ENCODE results near the gene PLXNA4. TPM values are rescaled to one million over a fixed set of nuclear protein-coding genes. Genes with fewer than 3 reads are reported as not detected.

The PLXNA4 gene
- total RNA-seq, 1 donor from 2014 or later, result 0.38 TPM

DNA sequence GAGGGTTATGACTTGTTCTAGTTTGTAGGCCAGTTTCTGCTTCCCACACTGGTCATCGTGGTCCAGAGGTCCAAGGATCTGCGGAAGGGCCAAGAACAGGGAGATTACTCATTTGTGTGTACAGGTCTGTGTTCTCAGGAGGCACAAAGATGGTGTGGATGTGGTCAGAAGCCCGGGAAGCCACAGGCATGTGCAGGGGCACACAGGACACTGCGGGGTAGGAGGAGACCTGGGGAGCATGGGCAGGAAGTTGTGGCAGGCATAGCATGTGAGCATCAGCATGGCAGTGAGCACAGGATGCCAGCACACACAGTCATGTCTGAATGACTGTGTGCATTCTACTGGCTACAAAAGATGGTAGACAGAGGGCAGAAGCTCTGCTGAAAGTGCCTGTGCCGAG, 445.8 kb downstream of the PLXNA4 start:
- TF ChIP-seq, protein P1, sequence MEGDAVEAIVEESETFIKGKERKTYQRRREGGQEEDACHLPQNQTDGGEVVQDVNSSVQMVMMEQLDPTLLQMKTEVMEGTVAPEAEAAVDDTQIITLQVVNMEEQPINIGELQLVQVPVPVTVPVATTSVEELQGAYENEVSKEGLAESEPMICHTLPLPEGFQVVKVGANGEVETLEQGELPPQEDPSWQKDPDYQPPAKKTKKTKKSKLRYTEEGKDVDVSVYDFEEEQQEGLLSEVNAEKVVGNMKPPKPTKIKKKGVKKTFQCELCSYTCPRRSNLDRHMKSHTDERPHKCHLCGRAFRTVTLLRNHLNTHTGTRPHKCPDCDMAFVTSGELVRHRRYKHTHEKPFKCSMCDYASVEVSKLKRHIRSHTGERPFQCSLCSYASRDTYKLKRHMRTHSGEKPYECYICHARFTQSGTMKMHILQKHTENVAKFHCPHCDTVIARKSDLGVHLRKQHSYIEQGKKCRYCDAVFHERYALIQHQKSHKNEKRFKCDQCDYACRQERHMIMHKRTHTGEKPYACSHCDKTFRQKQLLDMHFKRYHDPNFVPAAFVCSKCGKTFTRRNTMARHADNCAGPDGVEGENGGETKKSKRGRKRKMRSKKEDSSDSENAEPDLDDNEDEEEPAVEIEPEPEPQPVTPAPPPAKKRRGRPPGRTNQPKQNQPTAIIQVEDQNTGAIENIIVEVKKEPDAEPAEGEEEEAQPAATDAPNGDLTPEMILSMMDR (IDR thresholded peaks at IDR 0.05; ENCODE audit: unreplicated experiment), result no peak
- Mint-ChIP-seq H3K27ac (no peak overlapping the region), H3K4me3 (ENCODE audit: low read depth) (no peak overlapping the region), H3K4me1 (ENCODE audit: low read depth) (no peaks in the 10 kb centered on the region), H3K9me3 (ENCODE audit: low read depth) (no peaks in the 10 kb centered on the region), H3K36me3 (ENCODE audit: insufficient read depth) (no peaks in the 10 kb centered on the region), H3K27me3 (peaks cover 9% of the 10 kb centered on the region)
- no peak for DNase-seq (ENCODE audit: low spot score, unreplicated experiment)

DNA sequence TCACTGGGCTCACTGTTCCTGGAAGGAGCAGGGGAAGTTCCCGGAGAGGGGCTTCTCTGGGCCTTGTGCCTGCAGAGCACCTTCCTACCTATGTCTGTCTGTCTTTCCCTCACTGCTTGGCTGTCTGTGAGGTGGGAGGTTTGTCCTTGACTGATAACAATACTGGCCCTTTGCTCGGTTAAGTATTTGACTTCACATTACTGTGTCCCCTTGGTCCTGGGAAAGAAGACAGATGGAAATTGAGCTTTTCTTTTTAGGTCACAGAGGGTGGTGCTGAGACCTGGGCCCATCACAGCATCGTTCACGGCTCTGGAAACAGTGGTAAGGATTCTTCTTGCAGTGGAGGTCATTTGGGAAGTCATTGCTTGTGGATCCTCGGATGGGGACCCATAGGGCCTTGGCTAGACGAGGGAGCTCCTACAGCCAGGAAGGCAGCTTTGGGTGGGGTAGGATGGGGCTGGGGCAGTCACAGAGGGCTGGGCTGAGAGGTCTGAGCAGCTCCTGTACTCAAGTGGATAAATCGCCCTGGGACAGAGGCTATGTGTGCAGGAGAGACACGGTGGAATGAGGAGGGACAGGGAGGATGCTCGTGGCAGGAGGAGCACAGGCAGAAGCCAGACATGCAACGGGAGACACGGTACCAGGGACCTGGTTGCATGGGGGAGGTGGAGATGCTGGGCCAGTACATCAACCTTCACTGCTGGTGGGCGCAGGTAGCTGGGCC, 450.2 kb downstream of the PLXNA4 start:
- Mint-ChIP-seq H3K27me3 (peaks cover 23% of the 10 kb centered on the region), H3K4me1 (ENCODE audit: low read depth) (no peaks in the 10 kb centered on the region), H3K36me3 (ENCODE audit: insufficient read depth) (no peaks in the 10 kb centered on the region), H3K27ac (no peak overlapping the region), H3K9me3 (ENCODE audit: low read depth) (no peaks in the 10 kb centered on the region), H3K4me3 (ENCODE audit: low read depth) (no peak overlapping the region)
- TF ChIP-seq, protein P1 (IDR thresholded peaks at IDR 0.05; ENCODE audit: unreplicated experiment), result no peak
- no peak for DNase-seq (ENCODE audit: low spot score, unreplicated experiment)

DNA sequence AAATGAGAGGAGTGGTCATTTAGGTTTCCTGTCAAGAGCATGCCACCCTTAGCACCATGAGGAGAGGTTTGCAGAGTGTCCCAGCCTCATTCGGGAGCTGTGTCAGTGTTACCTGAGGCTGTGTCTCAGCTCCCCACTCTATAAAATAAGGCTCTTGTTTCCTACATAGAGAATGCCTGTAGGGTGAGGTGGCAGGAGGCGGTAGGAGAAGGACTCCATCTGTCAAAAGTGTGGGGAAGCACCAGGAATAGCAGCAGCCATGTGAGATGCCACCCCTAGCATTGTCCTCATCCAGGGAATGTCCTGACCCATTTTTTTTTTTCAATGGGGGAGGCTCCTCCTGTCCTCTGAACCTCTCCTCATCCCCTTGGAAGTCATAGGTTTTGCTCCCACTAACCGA, 451.2 kb downstream of the PLXNA4 start:
- H3K9me3 Mint-ChIP-seq (ENCODE audit: low read depth), result no peaks in the 10 kb centered on the region
- H3K27me3 Mint-ChIP-seq, result peaks cover 19% of the 10 kb centered on the region
- DNase-seq (ENCODE audit: low spot score, unreplicated experiment), result no peak
- H3K4me3 Mint-ChIP-seq (ENCODE audit: low read depth), result no peak overlapping the region
- TF ChIP-seq, protein P1 (IDR thresholded peaks at IDR 0.05; ENCODE audit: unreplicated experiment), result no peak
- no peaks in the 10 kb centered on the region for H3K36me3 Mint-ChIP-seq (ENCODE audit: insufficient read depth)
- H3K4me1 Mint-ChIP-seq (ENCODE audit: low read depth), result no peaks in the 10 kb centered on the region
- no peak overlapping the region for H3K27ac Mint-ChIP-seq

DNA sequence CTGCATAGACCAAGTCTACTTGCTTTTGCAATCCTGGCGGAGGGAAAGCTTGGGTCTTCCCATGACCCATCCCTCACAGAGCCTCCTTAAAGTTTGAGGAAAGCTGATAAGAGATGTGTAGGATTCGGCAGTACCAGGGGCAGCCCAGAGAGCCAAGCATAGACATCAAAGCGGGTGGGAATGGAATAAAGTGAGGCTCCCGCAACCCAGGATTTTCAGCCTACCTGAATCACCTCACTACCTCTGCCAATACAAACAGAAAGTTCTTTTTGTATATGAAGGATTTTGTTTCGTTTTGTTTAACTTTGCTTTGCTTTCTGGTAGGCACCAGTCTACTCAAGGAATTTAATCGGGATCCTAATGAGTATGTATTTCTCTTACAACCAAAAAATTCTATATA, 451.7 kb downstream of the PLXNA4 start:
- TF ChIP-seq, protein P1 (IDR thresholded peaks at IDR 0.05; ENCODE audit: unreplicated experiment), result no peak
- Mint-ChIP-seq H3K4me3 (ENCODE audit: low read depth) (no peak overlapping the region), H3K27me3 (peaks cover 18% of the 10 kb centered on the region), H3K36me3 (ENCODE audit: insufficient read depth) (no peaks in the 10 kb centered on the region), H3K9me3 (ENCODE audit: low read depth) (no peaks in the 10 kb centered on the region), H3K4me1 (ENCODE audit: low read depth) (no peaks in the 10 kb centered on the region), H3K27ac (no peak overlapping the region)
- DNase-seq (ENCODE audit: low spot score, unreplicated experiment), result no peak

DNA sequence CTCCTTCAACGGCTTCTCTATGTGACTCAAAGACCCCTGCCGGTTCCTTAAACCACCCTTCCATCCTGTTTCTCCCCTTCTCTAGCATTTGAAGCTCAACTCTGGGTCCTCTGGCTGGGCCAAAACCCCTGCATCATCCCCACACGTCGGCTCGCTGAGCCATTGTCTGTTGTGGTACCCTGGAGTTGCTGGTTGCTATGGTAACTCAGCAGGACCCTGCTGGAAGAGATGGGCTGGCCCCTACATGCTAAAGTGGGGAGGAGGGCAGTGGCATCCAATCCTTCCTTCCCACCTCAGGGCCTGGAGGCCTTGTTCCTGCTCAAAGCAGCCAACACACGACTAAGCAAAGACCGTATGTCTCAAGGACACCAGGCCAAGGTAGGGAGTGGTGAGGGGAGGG, 452.5 kb downstream of the PLXNA4 start:
- no peak for DNase-seq (ENCODE audit: low spot score, unreplicated experiment)
- Mint-ChIP-seq H3K9me3 (ENCODE audit: low read depth) (no peaks in the 10 kb centered on the region), H3K4me1 (ENCODE audit: low read depth) (no peaks in the 10 kb centered on the region), H3K4me3 (ENCODE audit: low read depth) (no peak overlapping the region), H3K27ac (no peak overlapping the region), H3K27me3 (peaks cover 21% of the 10 kb centered on the region), H3K36me3 (ENCODE audit: insufficient read depth) (no peaks in the 10 kb centered on the region)
- TF ChIP-seq, protein P1 (IDR thresholded peaks at IDR 0.05; ENCODE audit: unreplicated experiment), result no peak

Measured in progenitor cell of endocrine pancreas (in vitro differentiated cells).